PC-3 (cell line): ENCODE results near the gene CD276. TPM values are rescaled to one million over a fixed set of nuclear protein-coding genes. Genes with fewer than 3 reads are reported as not detected.

Experiments used
- ATAC-seq: fragments of 200-7000 bp; cut with Tn5 transposase; 2 replicates; pipeline ENCODE4 v1.9.1; 2020; ENCODE audit warnings: mild to moderate bottlenecking, moderate library complexity
- BruUV-seq: library from RNA; stranded (reverse); fragments of 400-500 nt; replicated peaks from 2 replicates; lab custom pipeline; 2021; lab: Mats Ljungman, UMichigan
- CTCF ChIA-PET: fragments of 300-600 bp; sonication (Branson Sonifier 250); formaldehyde crosslinking; loops from one replicate; lab custom pipeline; 2022; ENCODE audit warnings: antibody characterized with exemption; lab: Charles Lee
- POLR2A ChIA-PET: fragments of 300-600 bp; sonication (Branson Sonifier 250); formaldehyde crosslinking; loops from one replicate; lab custom pipeline; 2022; ENCODE audit warnings: antibody characterized with exemption; ENCODE audit not compliant: unreplicated experiment; lab: Charles Lee
- DNase-seq: peaks from one replicate; pipeline ENCODE4 v3.0.0-alpha.2; 2015
- H2AFZ ChIP-seq: fragments of 300-600 bp; sonication (generic); 2 replicates; pipeline ENCODE4 v1.6.0; 2016; ENCODE audit warnings: antibody characterized with exemption, low read length
- H3F3A ChIP-seq: fragments of 300-600 bp; sonication (generic); one replicate; pipeline ENCODE4 v1.6.0; 2017; ENCODE audit warnings: antibody characterized with exemption, low read length, control low read depth, mild to moderate bottlenecking; ENCODE audit not compliant: unreplicated experiment
- H3K27ac ChIP-seq: fragments of 300-600 bp; sonication (generic); 2 replicates; pipeline ENCODE4 v1.5.1; 2016; ENCODE audit warnings: mild to moderate bottlenecking, low read length
- H3K27me3 ChIP-seq: fragments of 300-600 bp; sonication (generic); 2 replicates; pipeline ENCODE4 v1.6.1; 2016; ENCODE audit warnings: low read length, mixed read lengths
- H3K36me3 ChIP-seq: fragments of 300-600 bp; sonication (generic); 2 replicates; pipeline ENCODE4 v1.6.1; 2016; ENCODE audit warnings: low read depth, mixed run types, low read length, mixed read lengths
- H3K4me1 ChIP-seq: fragments of 300-600 bp; sonication (generic); 2 replicates; pipeline ENCODE4 v1.5.1; 2016; ENCODE audit warnings: low read length; ENCODE audit not compliant: insufficient read depth
- H3K4me2 ChIP-seq: fragments of 300-600 bp; sonication (generic); 2 replicates; pipeline ENCODE4 v1.6.0; 2016; ENCODE audit warnings: low read length
- H3K4me3 ChIP-seq: fragments of 300-600 bp; sonication (generic); 2 replicates; pipeline ENCODE4 v1.5.1; 2016; ENCODE audit warnings: mild to moderate bottlenecking, low read length, mixed read lengths
- H3K79me2 ChIP-seq: fragments of 300-600 bp; sonication (generic); 2 replicates; pipeline ENCODE4 v1.6.1; 2017; ENCODE audit warnings: low read length, mixed read lengths
- H3K9ac ChIP-seq: fragments of 300-600 bp; sonication (generic); 2 replicates; pipeline ENCODE4 v1.6.0; 2016; ENCODE audit warnings: mild to moderate bottlenecking, low read length
- H3K9me2 ChIP-seq: fragments of 300-600 bp; sonication (generic); replicated peaks from 2 replicates; pipeline ENCODE4 v1.6.1; 2016; ENCODE audit warnings: mixed run types, low read length, mixed read lengths
- H3K9me3 ChIP-seq: fragments of 300-600 bp; sonication (generic); 2 replicates; pipeline ENCODE4 v1.6.1; 2016; ENCODE audit warnings: low read length, mixed read lengths
- H4K20me1 ChIP-seq: fragments of 300-600 bp; sonication (generic); 2 replicates; pipeline ENCODE4 v1.6.1; 2016; ENCODE audit warnings: low read length, mixed read lengths
- EZH2 ChIP-seq: fragments of 300-600 bp; sonication (generic); IDR thresholded peaks from one replicate; pipeline ENCODE4 v1.6.1; 2017; ENCODE audit warnings: antibody characterized with exemption, mild to moderate bottlenecking, low read length; ENCODE audit not compliant: unreplicated experiment
- EZH2phosphoT487 ChIP-seq: fragments of 300-600 bp; sonication (generic); IDR thresholded peaks from 2 replicates; pipeline ENCODE4 v1.6.1; 2018; ENCODE audit warnings: mild to moderate bottlenecking, antibody characterized with exemption, low read length, borderline replicate concordance
- intact Hi-C: fragments of 100-400 bp; cut with micrococcal nuclease; formaldehyde crosslinking; loops from 2 replicates; pipeline ENCODE4 v1.9.0; 2023
- total RNA-seq: library from RNA; depleted of rRNA; stranded (reverse); fragments of >200 nt; gene quantifications from 2 replicates; pipeline ENCODE4 v1.2.3, GENCODE V29; 2014
- TF ChIP-seq, protein P1 (sequence below): fragments of 300-600 bp; sonication (generic); conservative IDR thresholded peaks from 2 replicates; pipeline ENCODE4 v1.5.1; 2017; ENCODE audit warnings: antibody characterized with exemption, low read depth, mild to moderate bottlenecking, low read length

CD276 gene
- total RNA-seq, 1 experiment from 2014 or later = 85.3 TPM

DNA sequence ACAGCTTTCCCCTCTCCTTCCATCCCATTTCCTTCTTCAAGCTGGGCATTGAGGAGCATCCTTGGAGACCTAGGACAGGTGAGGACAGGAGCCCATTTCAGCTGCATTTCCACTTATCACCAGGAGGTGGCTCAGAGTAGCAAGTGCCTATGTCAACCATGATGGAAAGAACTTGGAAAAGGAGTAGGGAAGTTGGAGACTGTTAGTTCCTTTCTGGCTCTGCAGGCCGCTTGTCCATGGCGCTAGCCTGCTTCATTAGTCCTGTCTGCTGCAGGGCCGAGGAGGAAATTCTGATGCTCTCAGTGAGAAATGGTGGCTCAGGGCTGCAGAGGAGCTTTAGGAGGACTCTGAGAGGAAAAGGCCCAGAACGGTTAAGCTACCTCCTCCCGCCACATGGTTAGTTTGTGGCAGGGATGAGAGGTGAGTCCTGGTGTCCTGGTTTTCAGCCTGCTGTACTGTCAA is 7.0 kb upstream of the CD276 start:
- POLR2A ChIA-PET = interaction anchor here (0.7 kb wide), 1 partner anchor 18 kb away, joined by 3 read pairs; no protein-coding TSS in a partner anchor
- intact Hi-C loops = loop anchor here (1.0 kb wide), 1 partner anchor 23 kb away; no protein-coding TSS in a partner anchor
- H2AFZ ChIP-seq = no peak overlapping the region; the same call in 1 of the 2 replicates

DNA sequence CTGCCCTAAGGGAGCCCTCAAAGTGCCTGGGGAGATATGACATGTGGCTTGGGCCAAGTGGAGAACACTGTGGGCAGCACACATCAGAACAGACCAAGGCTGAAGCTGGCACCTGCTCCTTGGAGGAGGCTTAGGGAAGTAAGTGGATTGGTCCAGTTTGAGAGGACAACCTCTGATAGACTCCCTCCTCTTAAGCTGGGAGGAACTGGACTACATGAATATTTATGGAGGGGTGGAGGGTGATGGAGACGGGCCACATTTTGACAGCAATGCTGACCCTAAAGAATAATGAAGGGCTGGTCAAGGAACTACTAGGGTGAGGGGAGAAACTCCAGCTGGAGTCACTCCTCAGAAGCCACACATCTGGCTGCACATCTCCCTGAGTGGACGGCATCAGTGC is 6.5 kb upstream of the CD276 start:
- Histone ChIP-seq H3K4me3 (no peak overlapping the region), H4K20me1 (no peaks in the 10 kb centered on the region), H3K4me1 (peaks cover 12% of the 10 kb centered on the region), H3K4me2 (no peak overlapping the region), H3K27me3 (no peaks in the 10 kb centered on the region), H3F3A (no peaks in the 10 kb centered on the region), H3K79me2 (no peaks in the 10 kb centered on the region), H3K27ac (no peak overlapping the region), H3K9me3 (no peaks in the 10 kb centered on the region), H2AFZ (no peak overlapping the region), H3K36me3 (no peaks in the 10 kb centered on the region), H3K9ac (no peak overlapping the region), H3K9me2 (no peaks in the 10 kb centered on the region)
- CTCF ChIA-PET = interaction anchor here (1.3 kb wide), 4 partner anchors 21 to 44 kb away, joined by 3 to 4 read pairs (median 4); no protein-coding TSS in a partner anchor
- ATAC-seq (no peak), DNase-seq (no peak)
- POLR2A ChIA-PET = interaction anchor here (0.7 kb wide), 1 partner anchor 18 kb away, joined by 3 read pairs; no protein-coding TSS in a partner anchor
- TF ChIP-seq EZH2phosphoT487 = no peak
- TF ChIP-seq EZH2 = no peak
- TF ChIP-seq, protein P1, sequence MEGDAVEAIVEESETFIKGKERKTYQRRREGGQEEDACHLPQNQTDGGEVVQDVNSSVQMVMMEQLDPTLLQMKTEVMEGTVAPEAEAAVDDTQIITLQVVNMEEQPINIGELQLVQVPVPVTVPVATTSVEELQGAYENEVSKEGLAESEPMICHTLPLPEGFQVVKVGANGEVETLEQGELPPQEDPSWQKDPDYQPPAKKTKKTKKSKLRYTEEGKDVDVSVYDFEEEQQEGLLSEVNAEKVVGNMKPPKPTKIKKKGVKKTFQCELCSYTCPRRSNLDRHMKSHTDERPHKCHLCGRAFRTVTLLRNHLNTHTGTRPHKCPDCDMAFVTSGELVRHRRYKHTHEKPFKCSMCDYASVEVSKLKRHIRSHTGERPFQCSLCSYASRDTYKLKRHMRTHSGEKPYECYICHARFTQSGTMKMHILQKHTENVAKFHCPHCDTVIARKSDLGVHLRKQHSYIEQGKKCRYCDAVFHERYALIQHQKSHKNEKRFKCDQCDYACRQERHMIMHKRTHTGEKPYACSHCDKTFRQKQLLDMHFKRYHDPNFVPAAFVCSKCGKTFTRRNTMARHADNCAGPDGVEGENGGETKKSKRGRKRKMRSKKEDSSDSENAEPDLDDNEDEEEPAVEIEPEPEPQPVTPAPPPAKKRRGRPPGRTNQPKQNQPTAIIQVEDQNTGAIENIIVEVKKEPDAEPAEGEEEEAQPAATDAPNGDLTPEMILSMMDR = no peak
- intact Hi-C loops = loop anchor here (1.0 kb wide), 1 partner anchor 23 kb away; no protein-coding TSS in a partner anchor
- no TSS peak for BruUV-seq

More for the DNA sequence above, 7.0 kb upstream of the CD276 start:
- Histone ChIP-seq H3K4me2 (no peak overlapping the region), H3K9me3 (no peaks in the 10 kb centered on the region), H3K36me3 (no peaks in the 10 kb centered on the region), H3F3A (no peaks in the 10 kb centered on the region), H3K79me2 (no peaks in the 10 kb centered on the region), H3K9ac (no peak overlapping the region), H3K4me3 (no peak overlapping the region), H3K9me2 (no peaks in the 10 kb centered on the region), H3K4me1 (peaks cover 10% of the 10 kb centered on the region), H3K27me3 (no peaks in the 10 kb centered on the region), H3K27ac (no peak overlapping the region), H4K20me1 (no peaks in the 10 kb centered on the region)
- no TSS peak for BruUV-seq
- ATAC-seq (peak; percentile 75), DNase-seq (peak; percentile 81)
- TF ChIP-seq, protein P1 = peak; percentile 82
- TF ChIP-seq EZH2phosphoT487 = no peak
- CTCF ChIA-PET = interaction anchor here (1.3 kb wide), 4 partner anchors 22 to 43 kb away, joined by 3 to 4 read pairs (median 4); no protein-coding TSS in a partner anchor

DNA sequence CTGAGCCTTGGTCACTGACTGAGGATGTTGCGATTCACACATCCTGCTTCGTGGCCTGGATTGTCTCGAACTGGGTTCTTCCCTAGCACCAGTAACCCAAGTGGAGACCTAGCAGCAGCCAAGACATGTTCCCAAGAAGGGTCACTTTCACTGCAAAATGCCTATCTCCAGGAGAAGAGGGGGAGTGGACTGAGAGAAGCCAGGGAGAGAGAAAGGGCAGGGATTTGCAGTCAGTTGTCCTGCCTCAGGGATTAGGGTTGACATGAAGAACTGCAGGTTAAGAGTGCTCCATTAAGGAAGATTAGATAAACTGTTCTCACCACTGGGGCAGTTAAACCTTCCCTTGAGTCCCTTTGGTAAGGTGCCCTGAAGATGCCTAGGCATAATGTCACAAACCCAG is 5.7 kb upstream of the CD276 start:
- H3K36me3 ChIP-seq = no peaks in the 10 kb centered on the region
- POLR2A ChIA-PET = no interaction called here
- no peak overlapping the region for H3K27ac ChIP-seq
- no peak overlapping the region for H3K4me2 ChIP-seq
- no peak overlapping the region for H2AFZ ChIP-seq
- H3K4me3 ChIP-seq = no peak overlapping the region
- intact Hi-C loops = no loop called here
- no peak for ATAC-seq
- H3K9ac ChIP-seq = no peak overlapping the region
- no peaks in the 10 kb centered on the region for H3K27me3 ChIP-seq
- DNase-seq = no peak
- no peaks in the 10 kb centered on the region for H3F3A ChIP-seq
- no TSS peak for BruUV-seq
- TF ChIP-seq, protein P1 = no peak
- TF ChIP-seq EZH2 (no peak), EZH2phosphoT487 (no peak)
- no peaks in the 10 kb centered on the region for H3K9me2 ChIP-seq
- no peaks in the 10 kb centered on the region for H3K79me2 ChIP-seq
- peaks cover 14% of the 10 kb centered on the region for H3K4me1 ChIP-seq
- no peaks in the 10 kb centered on the region for H4K20me1 ChIP-seq
- no peaks in the 10 kb centered on the region for H3K9me3 ChIP-seq
- CTCF ChIA-PET = interaction anchor here (0.5 kb wide), 1 partner anchor 42 kb away, joined by 3 read pairs; no protein-coding TSS in a partner anchor
